Prostate gland (tissue), 1 donor: ENCODE results near the gene ZNF683.

ENCODE experiments used
- POLR2A ChIP-seq: fragments of 450-650 bp; IDR thresholded peaks from one replicate; pipeline ENCODE4 v1.6.1; 2016; ENCODE audit warnings: antibody characterized with exemption, mild to moderate bottlenecking
- POLR2AphosphoS5 ChIP-seq: sonication (generic); formaldehyde crosslinking; IDR thresholded peaks from one replicate; pipeline ENCODE4 v1.6.1; 2017; ENCODE audit warnings: antibody characterized with exemption

DNA sequence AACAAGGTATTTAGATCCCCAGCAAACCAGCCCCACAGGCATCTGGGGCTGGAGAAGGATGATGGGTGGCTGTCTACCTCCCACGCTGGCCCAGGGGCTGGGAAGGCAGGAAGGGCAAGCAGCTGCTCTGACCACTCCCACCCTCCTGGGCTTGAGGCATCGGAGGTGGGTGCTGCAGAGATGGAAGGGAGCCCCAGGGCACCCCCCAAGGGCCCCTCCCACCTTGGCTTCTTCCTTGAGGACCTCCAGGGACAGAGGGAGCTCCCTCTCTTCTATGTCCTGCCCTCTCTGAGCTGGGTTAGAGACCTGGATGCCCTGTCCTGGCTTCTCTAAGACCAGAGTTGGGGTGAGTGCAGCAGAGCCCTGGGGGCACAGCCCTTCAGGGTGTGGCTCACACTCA lies 51.7 kb downstream of the ZNF683 start:
- TF ChIP-seq POLR2A (no peak), POLR2AphosphoS5 (no peak)
